ENCODE results near the gene LRP4. TPM values are rescaled to one million over a fixed set of nuclear protein-coding genes. Genes with fewer than 3 reads are reported as not detected.

Gene LRP4
- total RNA-seq, 1 donor from 2014 or later, result 6.6 TPM

GRCh38 chr11:46868912-46869311 is 49.4 kb downstream of the LRP4 start:
- ATAC-seq (no peak), DNase-seq (no peak)
- Histone ChIP-seq H3K27me3 (ENCODE audit: low read depth) (no peaks in the 10 kb centered on the region), H3K9me3 (no peaks in the 10 kb centered on the region), H3K4me3 (no peak overlapping the region), H3K4me1 (no peaks in the 10 kb centered on the region), H3K27ac (no peak overlapping the region), H3K36me3 (peaks cover 12% of the 10 kb centered on the region)
- TF ChIP-seq, protein P1, sequence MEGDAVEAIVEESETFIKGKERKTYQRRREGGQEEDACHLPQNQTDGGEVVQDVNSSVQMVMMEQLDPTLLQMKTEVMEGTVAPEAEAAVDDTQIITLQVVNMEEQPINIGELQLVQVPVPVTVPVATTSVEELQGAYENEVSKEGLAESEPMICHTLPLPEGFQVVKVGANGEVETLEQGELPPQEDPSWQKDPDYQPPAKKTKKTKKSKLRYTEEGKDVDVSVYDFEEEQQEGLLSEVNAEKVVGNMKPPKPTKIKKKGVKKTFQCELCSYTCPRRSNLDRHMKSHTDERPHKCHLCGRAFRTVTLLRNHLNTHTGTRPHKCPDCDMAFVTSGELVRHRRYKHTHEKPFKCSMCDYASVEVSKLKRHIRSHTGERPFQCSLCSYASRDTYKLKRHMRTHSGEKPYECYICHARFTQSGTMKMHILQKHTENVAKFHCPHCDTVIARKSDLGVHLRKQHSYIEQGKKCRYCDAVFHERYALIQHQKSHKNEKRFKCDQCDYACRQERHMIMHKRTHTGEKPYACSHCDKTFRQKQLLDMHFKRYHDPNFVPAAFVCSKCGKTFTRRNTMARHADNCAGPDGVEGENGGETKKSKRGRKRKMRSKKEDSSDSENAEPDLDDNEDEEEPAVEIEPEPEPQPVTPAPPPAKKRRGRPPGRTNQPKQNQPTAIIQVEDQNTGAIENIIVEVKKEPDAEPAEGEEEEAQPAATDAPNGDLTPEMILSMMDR (IDR thresholded peaks at IDR 0.05), result no peak
- intact Hi-C loops (cut with DNase I), result no loop called here

- no peaks in the 10 kb centered on the region for H3K27me3 ChIP-seq (ENCODE audit: low read depth)
- no peak overlapping the region for H3K27ac ChIP-seq
- no peak for DNase-seq
- ATAC-seq, result no peak
- intact Hi-C loops (cut with DNase I), result no loop called here
- peaks cover 22% of the 10 kb centered on the region for H3K36me3 ChIP-seq
- H3K9me3 ChIP-seq, result no peaks in the 10 kb centered on the region
- no peak overlapping the region for H3K4me3 ChIP-seq
- TF ChIP-seq, protein P1 (IDR thresholded peaks at IDR 0.05), result no peak
- no peaks in the 10 kb centered on the region for H3K4me1 ChIP-seq
Measured at GRCh38 chr11:46865340-46865739, 53.0 kb downstream of the LRP4 start.

DNA sequence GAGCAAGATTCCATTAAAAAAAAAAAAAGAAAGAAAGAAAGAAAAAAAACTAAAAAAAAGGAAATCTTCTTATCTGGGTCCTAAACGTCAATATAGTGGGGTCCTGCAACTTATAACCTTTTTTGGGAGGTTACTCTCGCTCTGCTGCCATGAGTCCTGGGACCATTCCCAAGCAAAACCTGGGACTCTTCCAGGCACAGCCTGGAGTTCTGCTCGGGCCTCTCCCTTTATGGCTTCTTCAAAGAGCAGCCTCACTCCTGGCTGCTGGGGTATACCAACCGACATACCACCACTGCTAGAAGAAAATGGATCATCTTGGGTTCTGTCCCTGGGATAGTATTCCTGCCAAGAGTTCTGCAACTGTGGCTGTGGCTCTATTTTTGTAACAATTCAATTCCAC is 58.1 kb downstream of the LRP4 start:
- no peak for ATAC-seq
- H3K4me1 ChIP-seq, result no peaks in the 10 kb centered on the region
- H3K9me3 ChIP-seq, result no peaks in the 10 kb centered on the region
- no peaks in the 10 kb centered on the region for H3K27me3 ChIP-seq (ENCODE audit: low read depth)
- H3K4me3 ChIP-seq, result no peak overlapping the region
- H3K36me3 ChIP-seq, result peaks cover 10% of the 10 kb centered on the region
- intact Hi-C loops (cut with DNase I), result no loop called here
- DNase-seq, result no peak
- H3K27ac ChIP-seq, result no peak overlapping the region
- TF ChIP-seq, protein P1 (IDR thresholded peaks at IDR 0.05), result no peak

- no peak overlapping the region for H3K4me3 ChIP-seq
- H3K4me1 ChIP-seq, result no peaks in the 10 kb centered on the region
- peaks cover 10% of the 10 kb centered on the region for H3K36me3 ChIP-seq
- intact Hi-C loops (cut with DNase I), result no loop called here
- peak; percentile 66 to 77 for ATAC-seq
- TF ChIP-seq, protein P1 (IDR thresholded peaks at IDR 0.05), result no peak
- H3K9me3 ChIP-seq, result no peaks in the 10 kb centered on the region
- no peak overlapping the region for H3K27ac ChIP-seq
- no peak for DNase-seq
- H3K27me3 ChIP-seq (ENCODE audit: low read depth), result no peaks in the 10 kb centered on the region
Measured at GRCh38 chr11:46858920-46859546, 59.3 kb downstream of the LRP4 start.

DNA sequence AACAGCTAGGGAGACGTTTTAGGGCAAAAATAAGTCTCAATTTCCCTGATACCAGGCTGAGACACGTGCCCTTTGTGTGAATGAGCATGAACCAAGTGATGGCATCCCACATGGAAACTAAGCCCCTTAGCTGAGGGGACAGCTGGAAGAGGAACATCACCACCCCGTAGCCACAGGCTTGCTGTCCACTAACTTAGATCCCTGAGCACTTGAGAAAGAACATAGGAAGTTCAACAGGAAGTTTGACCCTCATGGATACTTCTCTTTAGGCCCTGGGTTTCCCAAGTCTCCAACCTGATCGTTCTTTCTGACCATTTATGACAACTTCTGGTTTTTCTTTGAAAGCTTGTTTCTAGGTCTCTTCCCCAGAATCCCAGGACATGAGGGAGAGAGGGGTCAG is 60.7 kb downstream of the LRP4 start:
- H3K27me3 ChIP-seq (ENCODE audit: low read depth), result no peaks in the 10 kb centered on the region
- no peak overlapping the region for H3K4me3 ChIP-seq
- no peak overlapping the region for H3K27ac ChIP-seq
- intact Hi-C loops (cut with DNase I), result no loop called here
- H3K9me3 ChIP-seq, result no peaks in the 10 kb centered on the region
- no peaks in the 10 kb centered on the region for H3K4me1 ChIP-seq
- DNase-seq (no peak), ATAC-seq (peak; percentile 47 to 67)
- TF ChIP-seq, protein P1 (IDR thresholded peaks at IDR 0.05), result no peak
- H3K36me3 ChIP-seq, result peaks cover 5% of the 10 kb centered on the region

Data from lower lobe of right lung (tissue), 2 donors.